GM21390 (cell line): ENCODE results near the gene ATP1A1.

Experiments used
- ATAC-seq: cut with Tn5 transposase; IDR thresholded peaks from one replicate; pipeline ENCODE4 v1.9.1; 2021; ENCODE audit not compliant: unreplicated experiment

The ATP1A1 gene

GRCh38 chr1:116389013-116389412, 16.0 kb downstream of the ATP1A1 start:
- ATAC-seq: no peak

GRCh38 chr1:116389686-116390085, 16.6 kb downstream of the ATP1A1 start:
- no peak for ATAC-seq

GRCh38 chr1:116390195-116390594, 17.2 kb downstream of the ATP1A1 start:
- ATAC-seq: no peak

DNA sequence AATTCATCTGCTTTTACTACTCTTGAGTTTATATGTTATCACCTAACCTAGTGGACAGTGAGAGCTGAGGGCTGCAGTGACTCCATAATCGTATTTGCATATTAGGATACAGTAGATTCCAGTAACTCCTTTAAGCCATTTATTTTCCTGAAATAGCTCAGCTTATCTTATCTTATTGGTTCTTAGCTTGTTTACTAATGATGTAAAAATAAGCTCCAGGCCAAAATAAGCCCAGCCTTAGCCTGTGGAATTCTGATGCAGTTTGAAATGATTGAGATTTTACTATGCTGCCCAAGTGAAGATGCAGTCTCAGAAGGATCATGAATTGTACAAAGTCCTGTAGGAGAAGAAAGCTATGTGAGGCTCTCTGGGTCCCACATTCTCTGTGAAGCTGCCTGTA, 18.1 kb downstream of the ATP1A1 start:
- ATAC-seq: no peak

DNA sequence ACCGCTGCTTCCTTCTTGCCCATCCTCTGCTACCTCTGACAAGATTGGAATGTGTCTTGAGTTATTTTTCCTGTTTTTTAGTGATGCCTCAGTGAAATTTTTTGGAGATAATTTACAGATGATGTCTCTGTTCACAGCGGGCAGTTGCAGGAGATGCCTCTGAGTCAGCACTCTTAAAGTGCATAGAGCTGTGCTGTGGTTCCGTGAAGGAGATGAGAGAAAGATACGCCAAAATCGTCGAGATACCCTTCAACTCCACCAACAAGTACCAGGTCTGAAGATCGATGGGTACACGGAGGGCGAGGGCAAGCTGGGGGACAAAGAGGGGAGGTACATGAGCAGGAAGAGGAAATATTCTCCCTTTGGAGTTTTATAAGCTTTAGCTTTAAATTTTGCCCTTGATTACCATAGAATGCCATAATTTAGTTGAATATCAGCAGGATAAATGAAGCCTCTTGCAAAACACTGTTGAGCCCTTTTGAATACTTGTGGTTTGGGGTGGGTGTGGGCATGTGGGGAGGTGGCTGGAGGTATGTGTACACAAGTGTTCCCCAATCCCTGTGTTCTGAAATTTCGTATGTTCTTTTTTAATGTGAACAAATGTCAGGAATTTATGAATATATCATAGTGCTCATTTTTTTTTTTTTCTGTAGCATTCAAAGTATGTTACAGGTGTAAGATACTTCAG, 19.8 kb downstream of the ATP1A1 start:
- ATAC-seq: no peak

DNA sequence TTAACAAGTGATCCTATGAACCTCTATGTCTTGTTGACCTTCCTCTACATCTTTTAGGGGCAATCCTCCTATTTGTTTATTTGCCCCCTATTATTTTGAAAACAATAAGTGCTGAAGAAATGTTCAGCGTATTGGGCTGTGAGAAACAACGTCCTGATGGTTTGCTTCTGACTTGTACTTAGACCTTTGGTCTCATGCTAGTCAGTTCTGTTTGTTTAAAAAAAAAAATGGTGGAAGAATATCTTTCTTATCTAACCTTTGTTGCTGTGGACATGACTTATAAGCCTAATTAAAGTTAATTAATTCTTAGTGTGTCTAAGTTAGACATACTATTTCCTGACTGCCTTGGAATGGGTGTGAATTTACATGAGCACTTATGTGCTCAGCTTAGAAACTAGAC, 20.7 kb downstream of the ATP1A1 start:
- no peak for ATAC-seq

DNA sequence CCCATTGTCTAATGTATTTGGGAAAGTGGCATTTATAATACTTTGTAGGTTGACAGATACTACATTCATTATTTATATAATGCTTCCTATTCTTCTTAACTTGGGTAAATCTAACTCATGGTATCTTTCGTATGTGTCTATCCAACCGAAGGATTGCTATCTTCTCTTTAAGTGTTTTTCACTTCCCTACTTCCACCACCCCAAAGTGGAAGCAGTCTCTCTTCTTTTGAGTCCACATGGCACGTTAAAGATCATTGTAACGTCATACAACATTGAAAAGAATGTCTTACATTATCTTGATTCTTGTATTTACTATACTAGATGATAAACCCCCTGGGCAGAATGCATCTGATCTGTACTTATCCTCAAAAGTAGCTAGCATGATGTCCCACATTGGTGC, 21.2 kb downstream of the ATP1A1 start:
- no peak for ATAC-seq

DNA sequence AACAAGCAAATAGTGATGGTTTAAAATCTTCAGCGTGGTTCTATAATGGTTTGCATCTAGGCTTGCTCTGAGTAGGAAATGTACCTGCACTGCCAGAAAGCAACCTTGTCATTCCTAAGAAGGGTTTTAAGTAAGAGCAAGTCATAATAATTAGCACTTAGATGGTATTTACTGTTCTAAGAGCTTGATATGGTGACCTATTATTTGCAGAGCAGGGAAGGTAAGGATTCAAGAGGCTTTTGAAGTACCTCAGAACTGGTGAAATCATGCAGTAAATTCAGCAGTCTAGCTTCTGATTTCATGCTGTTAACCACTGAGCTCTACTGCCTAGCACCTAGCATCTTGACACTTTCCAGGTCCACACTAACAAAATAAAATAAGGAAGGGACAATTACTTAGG, 23.7 kb downstream of the ATP1A1 start:
- no peak for ATAC-seq

DNA sequence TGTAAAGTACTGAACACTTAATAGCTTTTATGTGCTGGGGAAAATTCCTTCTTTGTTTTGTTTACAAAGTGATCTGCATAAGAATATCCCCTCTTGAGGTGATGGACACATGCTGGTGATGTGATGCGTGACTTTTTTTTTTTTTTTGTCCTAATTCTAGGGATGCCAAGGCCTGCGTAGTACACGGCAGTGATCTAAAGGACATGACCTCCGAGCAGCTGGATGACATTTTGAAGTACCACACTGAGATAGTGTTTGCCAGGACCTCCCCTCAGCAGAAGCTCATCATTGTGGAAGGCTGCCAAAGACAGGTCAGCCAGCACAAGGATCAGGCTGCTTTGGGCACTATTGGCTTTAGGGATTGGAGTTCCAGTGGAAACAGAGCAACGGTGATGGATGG, 24.7 kb downstream of the ATP1A1 start:
- ATAC-seq: no peak

GRCh38 chr1:116400780-116401179, 27.7 kb downstream of the ATP1A1 start:
- ATAC-seq: no peak

DNA sequence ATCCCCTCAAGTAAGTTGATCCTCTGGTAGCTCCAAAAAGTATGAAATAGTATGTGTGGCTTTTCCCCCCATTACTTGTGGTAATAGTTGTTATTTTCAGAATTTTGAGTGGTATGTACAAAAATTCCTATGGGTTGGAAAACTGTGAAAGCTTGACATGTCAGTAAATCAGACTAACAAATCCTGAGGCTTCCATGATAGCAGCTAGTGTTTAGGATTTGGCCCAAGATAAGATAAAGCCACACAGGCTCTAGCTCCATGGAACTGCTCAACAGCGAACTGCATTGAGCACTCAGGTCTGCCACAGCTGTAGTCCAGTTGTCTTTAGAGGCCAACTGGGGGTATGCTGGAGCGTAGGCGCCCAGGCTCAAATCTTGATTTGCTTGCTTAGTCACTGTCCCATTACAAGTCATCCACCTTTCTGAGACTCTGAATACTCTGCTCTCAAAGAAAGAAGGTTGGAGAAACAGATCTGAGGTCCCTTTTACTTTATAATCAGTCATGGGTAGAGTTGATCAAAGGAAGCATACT, 28.7 kb downstream of the ATP1A1 start:
- ATAC-seq: no peak

DNA sequence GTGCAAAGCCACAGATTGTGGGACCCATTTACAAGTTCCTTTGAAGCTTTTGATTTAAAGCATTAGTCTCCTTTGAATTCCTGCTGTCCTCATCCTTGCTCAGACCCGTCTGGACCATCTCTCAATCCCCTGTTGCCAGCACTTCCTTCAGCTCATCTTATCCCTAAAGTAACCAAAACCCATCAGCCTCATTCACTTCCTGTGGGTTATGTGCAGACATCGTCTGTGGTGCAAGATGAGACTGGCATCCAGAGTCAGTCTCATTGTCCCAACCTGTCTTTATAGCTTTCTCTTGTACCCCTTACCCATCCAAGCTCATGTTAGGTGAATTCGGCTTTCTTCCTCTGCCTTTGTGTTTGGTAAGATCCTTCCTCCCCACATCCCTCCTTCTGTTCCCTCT, 29.3 kb downstream of the ATP1A1 start:
- ATAC-seq: no peak

- ATAC-seq: no peak
Measured at GRCh38 chr1:116403496-116404136, 30.6 kb downstream of the ATP1A1 start.

DNA sequence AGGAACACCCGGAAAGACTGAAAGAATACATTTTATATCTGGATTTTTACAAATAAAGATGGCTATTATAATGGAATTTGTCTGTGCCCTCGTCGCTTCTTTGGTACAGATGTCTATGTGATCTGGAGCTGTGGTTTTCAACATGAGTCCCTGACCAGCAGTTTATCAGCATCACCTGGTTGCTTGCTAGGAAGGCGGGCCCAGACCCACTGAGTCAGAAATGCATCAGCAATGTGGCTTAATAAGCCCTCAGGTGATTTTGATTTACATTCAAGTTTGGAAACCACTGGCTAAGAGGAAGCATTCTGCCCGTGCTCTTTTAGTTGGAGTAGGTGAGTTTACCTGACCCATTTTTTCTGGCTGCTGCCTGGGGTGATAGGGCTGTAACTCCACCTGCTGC, 31.7 kb downstream of the ATP1A1 start:
- ATAC-seq: no peak

DNA sequence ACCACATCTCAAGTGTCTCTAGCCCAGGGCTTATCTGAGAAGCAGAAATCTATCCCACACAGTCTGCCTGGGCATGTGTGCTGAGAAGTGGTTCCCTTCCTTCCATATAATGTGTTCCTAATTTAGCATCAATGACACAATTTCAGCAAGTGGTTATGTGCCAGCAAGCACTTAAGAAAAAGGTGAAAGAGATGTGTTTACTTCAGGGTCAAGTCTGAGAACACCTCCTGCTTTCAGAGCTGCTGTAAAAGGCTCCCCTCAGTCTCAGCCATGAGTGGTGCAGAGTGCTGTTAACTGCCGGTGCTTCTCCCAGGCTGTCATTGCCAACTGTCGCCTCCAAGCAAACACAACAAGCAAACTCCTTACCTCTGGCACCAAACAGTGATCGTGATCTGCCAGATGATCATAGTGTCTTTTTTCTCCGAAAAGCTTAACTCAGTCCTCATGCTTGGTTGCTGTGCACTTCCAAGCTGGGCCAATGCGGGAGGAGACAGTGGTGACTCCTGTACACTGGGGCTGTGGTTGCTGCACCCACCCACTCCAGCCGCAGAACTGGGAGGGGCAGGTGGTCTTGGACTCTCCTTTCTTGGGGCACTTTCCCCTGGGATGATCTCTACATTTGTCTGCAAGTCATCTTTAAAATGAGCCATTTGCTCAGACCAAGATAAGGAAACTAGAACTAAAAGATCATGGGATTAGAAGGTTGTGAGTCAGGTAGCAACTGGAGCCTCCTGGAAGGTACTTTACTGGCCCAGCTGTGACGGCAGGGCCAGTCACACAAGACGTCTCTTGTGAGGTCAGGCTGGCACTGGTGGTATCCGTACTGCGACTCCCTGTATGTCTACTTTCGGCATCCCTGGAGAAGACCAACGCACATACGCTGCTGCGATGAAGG, 32.4 kb downstream of the ATP1A1 start:
- no peak for ATAC-seq

GRCh38 chr1:116407033-116407432, 34.0 kb downstream of the ATP1A1 start:
- ATAC-seq: no peak

DNA sequence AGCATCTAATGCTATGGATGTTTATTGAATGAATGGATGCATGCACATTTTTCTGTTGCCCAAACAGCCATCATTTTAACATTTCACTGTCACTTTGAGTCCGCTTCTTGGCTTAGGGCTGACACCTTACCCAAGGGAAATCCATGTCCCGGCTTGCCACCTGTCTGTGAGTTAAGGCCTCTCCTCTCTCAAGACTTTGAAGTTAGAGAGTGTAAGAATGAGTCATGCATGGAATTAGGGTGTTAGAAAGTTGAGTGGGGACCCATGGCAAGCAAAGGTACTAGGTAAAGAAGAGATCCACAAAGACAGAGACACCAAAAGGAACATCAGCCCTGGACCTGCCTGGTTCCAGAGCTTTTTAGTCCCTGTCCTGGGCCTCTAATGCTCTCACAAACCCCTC, 35.1 kb downstream of the ATP1A1 start:
- no peak for ATAC-seq

- ATAC-seq: no peak
Measured at GRCh38 chr1:116408803-116409720, 36.0 kb downstream of the ATP1A1 start.

GRCh38 chr1:116409751-116410191, 36.7 kb downstream of the ATP1A1 start:
- ATAC-seq: no peak

DNA sequence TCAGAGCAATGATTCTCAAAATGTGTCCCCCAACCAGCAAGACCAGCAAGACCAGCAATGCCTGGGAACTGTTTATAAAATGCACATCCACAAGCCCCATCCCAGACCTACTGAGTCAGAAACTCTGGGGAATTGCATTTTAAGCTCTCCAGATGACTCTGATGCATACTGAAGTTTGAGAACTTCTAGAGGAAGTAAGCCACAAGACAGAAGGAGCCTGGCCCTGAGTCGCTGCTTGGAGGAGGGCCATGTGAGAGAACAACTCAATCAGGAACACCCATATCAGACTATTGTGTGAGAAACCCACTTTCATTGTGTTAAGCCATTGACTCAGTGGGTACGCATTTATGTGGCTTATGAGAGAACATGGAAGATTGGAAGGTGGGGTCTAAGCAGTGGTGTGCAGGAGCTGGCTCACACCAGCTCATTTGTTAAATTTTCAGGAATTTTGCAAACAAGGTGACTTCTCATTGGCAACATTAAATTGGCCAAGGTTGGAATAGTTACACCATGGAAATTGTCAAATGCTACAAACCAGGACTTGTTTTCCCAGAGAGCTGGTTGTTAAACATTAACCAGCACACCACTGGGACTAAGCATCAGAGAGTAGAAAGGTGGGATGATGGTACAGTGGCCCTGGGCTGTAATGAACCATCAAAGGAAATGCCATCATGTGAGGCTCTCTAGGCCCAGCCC, 38.9 kb downstream of the ATP1A1 start:
- no peak for ATAC-seq
